HG03457 (cell line): ENCODE measurements around the gene AFDN.

ENCODE experiments used
- ATAC-seq: cut with Tn5 transposase; IDR thresholded peaks from one replicate; pipeline ENCODE4 v1.9.1; 2021; ENCODE audit warnings: moderate number of reproducible peaks; ENCODE audit not compliant: unreplicated experiment

The AFDN gene

DNA sequence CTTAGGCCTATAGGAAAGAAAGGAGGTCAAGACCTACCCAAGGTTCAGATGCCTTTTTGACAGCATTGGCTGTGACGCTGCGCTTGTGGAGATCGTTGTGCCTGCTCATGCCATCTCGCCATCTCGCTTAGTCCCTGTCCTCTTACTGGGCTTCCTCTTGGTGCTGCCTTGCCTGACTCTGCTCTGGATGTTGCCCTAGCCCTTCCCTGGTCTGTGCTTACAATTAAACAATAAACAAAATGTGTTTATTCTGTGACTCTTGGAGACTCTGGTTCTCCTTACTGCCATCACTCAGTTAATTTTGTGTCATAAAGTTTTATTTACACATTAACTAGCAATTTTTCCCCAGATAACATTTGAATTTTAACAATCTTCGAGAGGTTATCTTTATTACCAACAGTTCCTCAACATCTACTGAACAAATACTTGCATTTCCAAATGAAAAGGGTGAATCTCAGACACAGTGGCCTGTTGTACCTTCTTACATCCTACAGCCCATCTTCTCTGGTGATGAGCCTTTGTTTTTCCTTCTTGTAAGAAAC lies 11.6 kb downstream of the AFDN start:
- ATAC-seq, result no peak

GRCh38 chr6:167839343-167839742 lies 12.6 kb downstream of the AFDN start:
- ATAC-seq, result no peak

DNA sequence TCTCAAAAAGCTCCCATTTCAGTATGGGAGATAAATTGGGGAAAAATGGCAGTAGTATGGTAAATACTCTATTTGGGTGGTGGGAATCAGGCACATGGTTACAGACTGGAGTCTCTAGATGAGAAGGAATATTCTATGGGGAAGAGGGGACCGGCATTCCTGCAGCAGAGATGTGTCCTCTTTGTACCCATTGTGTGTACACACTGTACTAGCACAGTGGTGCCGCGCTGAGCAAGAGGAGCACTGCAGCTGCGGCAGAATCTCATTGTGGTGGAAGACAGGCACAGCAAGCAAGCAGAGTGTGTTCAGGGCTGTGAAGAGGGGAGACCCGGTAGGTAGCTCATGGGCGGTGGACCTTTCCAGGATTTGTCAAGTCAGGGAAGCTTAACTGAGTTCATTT lies 13.0 kb downstream of the AFDN start:
- no peak for ATAC-seq

- no peak for ATAC-seq
These were observed 13.4 kb downstream of the AFDN start for GRCh38 chr6:167840160-167840525.

DNA sequence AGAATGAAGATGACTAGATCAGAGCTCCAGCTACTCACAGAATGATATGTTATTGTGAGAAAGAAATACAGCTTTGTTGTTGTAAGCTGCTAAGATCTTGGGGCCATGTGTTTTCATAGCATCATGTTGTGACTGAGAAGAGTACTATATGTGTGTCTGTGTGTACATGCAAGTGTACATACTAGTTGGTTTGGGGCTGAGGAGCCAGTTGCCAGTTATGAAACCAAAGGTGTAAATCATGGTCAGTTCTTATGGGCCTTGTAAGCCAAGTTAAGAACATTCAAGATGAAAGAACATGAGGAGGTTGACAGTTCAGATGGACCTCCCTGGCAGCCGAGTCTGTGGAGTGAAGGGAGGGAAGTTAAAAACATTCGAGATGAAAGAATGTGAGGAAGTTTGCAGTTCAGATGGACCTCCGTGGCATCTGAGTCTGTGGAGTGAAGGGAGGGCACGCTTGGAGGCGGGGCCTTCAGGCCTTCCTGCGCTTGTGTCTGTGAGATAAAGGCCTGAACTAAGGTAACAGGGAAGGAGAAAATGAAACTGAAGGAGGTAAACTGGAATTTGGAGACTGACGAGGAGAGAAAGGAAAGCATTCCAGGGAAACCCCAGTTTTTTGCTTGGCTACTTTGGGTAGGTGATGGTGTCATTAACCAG lies 13.9 kb downstream of the AFDN start:
- ATAC-seq, result no peak

DNA sequence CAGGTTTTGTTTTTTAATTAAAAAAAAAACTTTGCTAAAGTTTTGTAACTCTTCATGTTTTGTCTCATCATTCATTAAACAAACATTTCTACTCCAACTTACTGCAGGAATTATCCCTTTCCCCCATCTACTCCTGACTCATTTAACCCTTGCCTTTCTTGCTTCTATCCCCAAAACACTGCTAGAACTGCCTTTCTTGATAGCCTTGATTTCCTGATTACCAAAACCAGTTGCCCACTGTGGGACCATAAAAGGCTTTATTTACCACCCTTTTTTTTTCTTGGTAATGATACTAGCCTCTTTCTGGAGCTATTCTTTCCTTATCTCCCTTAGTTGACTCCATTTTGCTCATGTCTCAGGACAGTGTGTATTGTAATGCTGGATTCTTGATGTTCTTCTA lies 15.3 kb downstream of the AFDN start:
- ATAC-seq, result no peak

DNA sequence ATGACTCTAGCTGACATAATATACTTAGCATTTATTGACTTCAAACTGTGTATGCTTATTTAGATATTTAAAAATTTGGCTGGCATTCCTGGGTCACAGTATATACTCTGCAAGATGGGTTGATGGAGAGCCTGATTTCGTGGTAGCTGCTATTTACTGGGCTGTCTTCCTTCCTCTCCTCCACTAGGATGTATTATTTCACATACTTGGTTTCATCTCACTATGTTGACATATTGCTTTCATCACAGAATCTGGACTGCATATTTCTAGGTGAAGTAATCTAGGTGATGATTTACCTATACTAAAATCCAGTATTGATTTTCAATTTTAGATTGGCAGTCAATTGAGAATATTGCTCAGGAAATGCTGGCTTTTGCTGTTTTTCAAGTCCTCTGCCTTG lies 15.7 kb downstream of the AFDN start:
- no peak for ATAC-seq

GRCh38 chr6:167843023-167843422 lies 16.3 kb downstream of the AFDN start:
- ATAC-seq, result no peak

- ATAC-seq, result no peak
These were observed 19.1 kb downstream of the AFDN start for GRCh38 chr6:167845856-167846255.

- ATAC-seq, result no peak
These were observed 20.4 kb downstream of the AFDN start for GRCh38 chr6:167846997-167847606.

- ATAC-seq, result no peak
These were observed 21.2 kb downstream of the AFDN start for GRCh38 chr6:167847936-167848335.

DNA sequence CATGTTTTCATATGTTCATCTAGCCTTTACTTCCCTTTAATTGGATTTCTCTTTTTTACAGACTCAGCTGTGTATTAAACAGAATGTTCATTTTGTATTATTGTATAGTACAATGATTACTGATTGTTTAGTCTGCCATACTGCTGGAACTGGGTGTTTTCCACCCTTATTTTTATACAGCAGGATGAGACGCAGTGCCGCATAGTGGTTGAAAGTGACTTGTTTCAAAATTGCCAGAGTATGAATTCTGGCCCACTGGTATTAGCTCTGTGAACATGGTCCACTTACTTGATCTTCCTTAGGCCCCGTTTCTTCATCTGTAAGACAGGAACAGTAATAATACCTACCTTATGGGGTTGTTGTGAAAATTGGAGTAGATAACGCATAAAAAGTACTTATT lies 22.1 kb downstream of the AFDN start:
- ATAC-seq, result no peak

DNA sequence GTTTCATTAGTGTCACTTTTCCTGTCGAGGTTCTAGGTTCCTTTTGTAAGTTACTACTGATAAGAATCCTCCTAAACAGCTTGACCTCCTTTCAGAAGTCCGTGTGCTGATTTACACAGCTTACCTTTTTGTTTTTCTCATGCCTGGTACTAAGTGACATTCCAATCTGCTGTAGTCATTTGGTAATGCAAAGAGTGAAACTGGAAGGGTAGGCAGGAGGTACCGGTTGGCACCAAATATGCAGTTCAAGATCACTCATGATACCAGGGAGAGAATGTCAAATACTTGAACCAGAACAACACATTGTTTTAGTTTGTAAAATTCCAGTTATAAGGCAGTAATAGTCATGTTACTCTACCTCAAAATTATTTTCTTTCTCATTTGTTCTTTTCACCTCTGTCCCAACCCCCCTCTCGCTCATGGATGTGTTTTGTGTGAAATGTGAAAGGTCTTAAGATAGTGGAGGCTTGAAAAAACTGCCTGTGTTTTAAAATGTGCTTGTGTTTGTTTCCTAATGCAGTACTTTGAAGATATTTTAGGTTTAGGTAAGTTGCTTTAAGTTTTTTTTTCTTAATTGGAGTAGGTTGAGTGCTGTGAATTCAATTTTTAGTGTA lies 23.2 kb downstream of the AFDN start:
- no peak for ATAC-seq

GRCh38 chr6:167850782-167851181 lies 24.1 kb downstream of the AFDN start:
- no peak for ATAC-seq

DNA sequence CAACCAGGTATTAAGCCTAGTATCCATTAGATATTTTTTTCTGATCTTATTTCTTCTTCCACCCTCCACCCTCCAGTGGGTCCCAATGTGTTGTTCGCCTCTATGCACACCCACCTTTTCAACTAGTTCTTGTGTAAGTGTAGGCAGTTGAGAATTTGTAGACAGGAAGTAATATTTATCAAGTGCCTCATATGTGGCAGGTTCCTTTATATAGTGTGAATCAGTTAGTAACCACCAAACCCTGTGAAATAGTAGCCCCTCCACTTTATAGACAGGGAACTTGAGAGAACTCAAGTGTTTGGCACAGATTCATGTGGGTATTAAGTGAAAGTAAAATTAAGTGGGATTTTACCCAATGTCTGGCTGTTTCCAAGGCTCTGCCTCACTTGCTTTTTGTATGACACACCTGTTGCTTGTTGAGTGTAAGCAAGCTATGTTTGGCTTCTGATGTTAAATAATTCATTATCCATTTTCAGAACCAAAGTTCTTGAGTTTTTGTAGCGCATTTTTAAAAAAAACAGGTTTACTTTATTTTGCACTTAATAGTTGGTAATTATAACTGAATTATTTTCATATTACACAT lies 24.8 kb downstream of the AFDN start:
- no peak for ATAC-seq

GRCh38 chr6:167855825-167856425 lies 29.2 kb downstream of the AFDN start:
- no peak for ATAC-seq

DNA sequence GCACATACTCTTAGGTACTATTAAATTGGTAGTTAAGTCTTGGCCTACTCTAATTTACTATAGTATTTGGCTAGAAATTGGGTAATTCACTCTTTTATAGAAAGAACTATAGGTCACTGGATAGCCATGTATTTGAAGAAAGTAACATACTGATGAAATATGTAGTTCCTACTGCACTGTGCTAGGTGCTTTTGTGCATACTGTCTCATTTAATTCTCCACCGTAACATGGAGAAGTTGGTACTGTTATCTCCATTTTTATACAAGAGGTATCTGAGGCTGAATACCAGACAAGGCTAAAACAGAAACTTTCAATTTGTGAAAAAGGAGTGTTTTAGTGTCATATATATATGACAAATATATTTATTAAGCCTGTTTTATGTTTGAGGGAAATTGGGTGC lies 29.8 kb downstream of the AFDN start:
- no peak for ATAC-seq

- ATAC-seq, result no peak
These were observed 30.4 kb downstream of the AFDN start for GRCh38 chr6:167856999-167857660.

GRCh38 chr6:167858086-167858591 lies 31.4 kb downstream of the AFDN start:
- ATAC-seq, result no peak

GRCh38 chr6:167858842-167859664 lies 32.3 kb downstream of the AFDN start:
- ATAC-seq, result no peak
